CD4-positive, alpha-beta memory T cell (primary cell): ENCODE data around the gene ADSS1. TPM values are rescaled to one million over a fixed set of nuclear protein-coding genes. Genes with fewer than 3 reads are reported as not detected.

Experiments used
- CTCF ChIA-PET: fragments of 350-600 bp; sonication (Branson Sonifier 250); formaldehyde crosslinking; loops from one replicate; lab custom pipeline; 2021; ENCODE audit warnings: inconsistent platforms; ENCODE audit not compliant: partially characterized antibody; lab: Charles Lee
- POLR2A ChIA-PET: fragments of 350-600 bp; sonication (Branson Sonifier 250); formaldehyde crosslinking; loops from one replicate; lab custom pipeline; 2021; ENCODE audit not compliant: partially characterized antibody; lab: Charles Lee
- DNase-seq, 5 donors: peaks; one replicate each; pipeline versions ENCODE4 v3.0.0 to v3.0.0-alpha.2; 2020 to 2022; ENCODE audit warnings: mixed read lengths in 1 of 5
- H3K27ac ChIP-seq: one replicate; pipeline ENCODE4 v1.7.0; 2013; ENCODE audit warnings: low read depth, low read length
- H3K27me3 ChIP-seq: 2 replicates; pipeline ENCODE4 v1.7.0; 2013; ENCODE audit warnings: mild to moderate bottlenecking, low read length, moderate library complexity; ENCODE audit not compliant: insufficient read depth
- H3K36me3 ChIP-seq: 2 replicates; pipeline ENCODE4 v1.7.0; 2013; ENCODE audit warnings: mild to moderate bottlenecking, low read length, moderate library complexity; ENCODE audit not compliant: insufficient read depth
- H3K4me1 ChIP-seq: 2 replicates; pipeline ENCODE4 v1.7.0; 2013; ENCODE audit warnings: mild to moderate bottlenecking, low read length, moderate library complexity; ENCODE audit not compliant: insufficient read depth
- H3K4me3 ChIP-seq, 2 donors: one replicate each; pipeline ENCODE4 v1.7.0; 2013; ENCODE audit warnings: low read length in 2 of 2, mild to moderate bottlenecking in 1 of 2
- H3K9me3 ChIP-seq, 2 donors: one replicate each; pipeline ENCODE4 v1.7.0; 2013; ENCODE audit warnings: low read length in 2 of 2, control low read depth in 1 of 2; ENCODE audit not compliant: control insufficient read depth in 1 of 2
- H3K27ac Mint-ChIP-seq, 7 donors: one replicate each; pipeline ENCODE4 v1.8.0; 2020 to 2021; ENCODE audit warnings: mixed read lengths in 7 of 7, mild to moderate bottlenecking in 6 of 7, inconsistent platforms in 3 of 7, moderate library complexity in 3 of 7
- H3K27me3 Mint-ChIP-seq, 2 donors: one replicate each; pipeline ENCODE4 v1.8.0; 2020 to 2021; ENCODE audit warnings: mixed read lengths in 2 of 2
- H3K36me3 Mint-ChIP-seq, 2 donors: one replicate each; pipeline ENCODE4 v1.8.0; 2020 to 2021; ENCODE audit warnings: mixed read lengths in 2 of 2, inconsistent platforms in 1 of 2, mild to moderate bottlenecking in 1 of 2
- H3K4me1 Mint-ChIP-seq, 4 donors: one replicate each; pipeline ENCODE4 v1.8.0; 2020 to 2021; ENCODE audit warnings: mixed read lengths in 4 of 4, mild to moderate bottlenecking in 1 of 4
- H3K4me3 Mint-ChIP-seq, 8 donors: one replicate each; pipeline ENCODE4 v1.8.0; 2020 to 2021; ENCODE audit warnings: mixed read lengths in 8 of 8, mild to moderate bottlenecking in 7 of 8, moderate library complexity in 6 of 8, inconsistent platforms in 3 of 8
- H3K9me3 Mint-ChIP-seq, 8 donors: one replicate each; pipeline ENCODE4 v1.8.0; 2020 to 2021; ENCODE audit warnings: mixed read lengths in 8 of 8, mild to moderate bottlenecking in 5 of 8, inconsistent platforms in 3 of 8, moderate library complexity in 1 of 8
- intact Hi-C: fragments of 100-400 bp; cut with micrococcal nuclease; formaldehyde crosslinking; loops from one replicate; pipeline ENCODE4 v1.15.1; 2023
- polyA plus RNA-seq, 2 donors: library from polyadenylated mRNA; unstranded; fragments of 300-500 nt; fragmentation: Illumina TruSeq; gene quantifications; one replicate each; pipeline ENCODE4 v1.2.3, GENCODE V29; 2021
- total RNA-seq, 2 experiments: library from RNA; stranded (reverse); gene quantifications; one replicate each; pipeline ENCODE4 v1.2.3, GENCODE V29; 2021

The ADSS1 gene
- total and polyA plus RNA-seq, 4 experiments from 2014 or later, result 0.16 to 1.8 (median 1.5) TPM

GRCh38 chr14:104687601-104688504 is 36.2 kb upstream of the ADSS1 start:
- H3K4me1 Mint-ChIP-seq, result peaks cover 27 to 68% (median 42%) of the 10 kb centered on the region in 4 donors

GRCh38 chr14:104688505-104689108 is 35.4 kb upstream of the ADSS1 start:
- Histone ChIP-seq H3K27ac (peak overlapping the region; percentile 35), H3K4me3 (peak overlapping the region in 1 of 2 donors; percentile 19), H3K36me3 (no peaks in the 10 kb centered on the region), H3K27me3 (no peaks in the 10 kb centered on the region), H3K9me3 (no peaks in the 10 kb centered on the region), H3K4me1 (peaks cover 72% of the 10 kb centered on the region)
- Mint-ChIP-seq H3K27ac (peak overlapping the region in 3 of 7 donors; percentile 42 to 50 (median 46)), H3K4me1 (peaks cover 27 to 70% (median 45%) of the 10 kb centered on the region in 4 donors), H3K9me3 (no peaks in the 10 kb centered on the region), H3K27me3 (no peaks in the 10 kb centered on the region), H3K4me3 (peak overlapping the region; percentile 41 to 69 (median 65)), H3K36me3 (peaks cover 0 to 2% of the 10 kb centered on the region in 2 donors)
- POLR2A ChIA-PET, result interaction anchor here (5.3 kb wide), 1 partner anchor 10 kb away, joined by 56 read pairs; no protein-coding TSS in a partner anchor
- DNase-seq, result peak in 1 of 5 donors; percentile 40
- CTCF ChIA-PET, result interaction anchor here (3.4 kb wide), 1 partner anchor 21 kb away, joined by 8 read pairs; no protein-coding TSS in a partner anchor
- intact Hi-C loops, result loop anchor here (1.0 to 5.0 kb wide), 3 partner anchors 11 to 64 kb away; partner anchors contain the start of gene SIVA1

More at GRCh38 chr14:104687601-104688504, 36.2 kb upstream of the ADSS1 start:
- intact Hi-C loops, result loop anchor here (5.0 kb wide), 1 partner anchor 64 kb away; the partner anchor contains the start of gene SIVA1
- Histone ChIP-seq H3K27ac (peak overlapping the region; percentile 21), H3K27me3 (no peaks in the 10 kb centered on the region), H3K4me1 (peaks cover 65% of the 10 kb centered on the region), H3K9me3 (no peaks in the 10 kb centered on the region), H3K4me3 (no peak overlapping the region), H3K36me3 (no peaks in the 10 kb centered on the region)
- ChIA-PET POLR2A (interaction anchor here (0.6 to 5.3 kb wide), 4 partner anchors 10 to 65 kb away, joined by 4 to 56 read pairs (median 4); partner anchors contain the start of gene SIVA1), CTCF (interaction anchor here (1.0 to 3.4 kb wide), 2 partner anchors 21 kb away, joined by 4 to 8 read pairs; no protein-coding TSS in a partner anchor)
- peaks cover 0 to 2% of the 10 kb centered on the region in 2 donors for H3K36me3 Mint-ChIP-seq
- peak overlapping the region in 6 of 7 donors; percentile 50 to 86 (median 69) for H3K27ac Mint-ChIP-seq
- H3K27me3 Mint-ChIP-seq, result no peaks in the 10 kb centered on the region
- H3K4me3 Mint-ChIP-seq, result peak overlapping the region; percentile 6 to 72 (median 66)
- H3K9me3 Mint-ChIP-seq, result no peaks in the 10 kb centered on the region
- no peak for DNase-seq

DNA sequence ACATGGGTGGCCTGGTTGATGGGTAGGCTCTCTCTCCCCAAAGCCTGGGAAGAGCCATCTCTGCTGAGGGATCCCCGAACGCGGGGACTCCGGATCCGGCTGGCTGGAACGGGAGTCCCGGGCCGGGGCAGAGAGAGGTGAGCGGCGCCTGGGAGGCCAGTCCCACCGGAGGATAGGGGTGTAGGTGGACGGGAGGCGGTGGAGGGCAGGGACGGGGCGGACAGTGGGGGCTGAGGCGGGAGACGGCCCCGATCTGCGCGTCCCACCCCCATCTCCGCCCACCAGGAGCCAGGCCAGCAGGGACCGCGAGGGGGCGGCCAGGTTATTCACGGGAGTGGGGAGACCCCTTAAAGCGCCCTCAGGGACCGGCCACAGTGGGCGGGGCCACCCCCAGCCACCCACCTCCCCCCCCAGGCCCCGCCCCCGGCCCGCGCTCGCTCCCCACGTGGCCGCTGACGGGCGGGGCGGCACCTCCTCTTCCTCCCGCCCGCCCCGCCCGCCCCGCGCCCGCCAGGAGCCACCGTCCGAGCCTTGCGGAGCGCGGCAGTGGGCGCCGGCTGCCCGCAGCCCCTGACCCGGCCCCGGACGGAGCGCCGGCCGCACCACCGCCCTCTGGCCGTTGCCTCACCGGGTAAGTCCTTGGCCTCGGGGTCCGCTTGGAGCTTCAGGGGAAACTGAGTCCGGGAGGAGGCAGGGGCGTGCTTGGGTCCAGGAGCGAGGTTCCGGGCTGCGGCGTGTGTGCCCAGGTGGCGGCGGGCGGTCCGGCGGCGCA is 34.7 kb upstream of the ADSS1 start, which contains the start of gene INF2:
Gene INF2, plus strand, starts transcription at position 510 of the 772 bp plus-strand sequence. CDS start 11,748 bp downstream, outside the sequence.
- Mint-ChIP-seq H3K4me1 (peaks cover 29 to 68% (median 48%) of the 10 kb centered on the region in 4 donors), H3K4me3 (peak within 1 kb of the TSS; percentile 54 to 84 (median 82)), H3K36me3 (peaks cover 0 to 2% of the 10 kb centered on the region in 2 donors), H3K9me3 (no peaks in the 10 kb centered on the region), H3K27me3 (no peaks in the 10 kb centered on the region), H3K27ac (peak within 1 kb of the TSS in 6 of 7 donors; percentile 26 to 66 (median 44))
- POLR2A ChIA-PET, result interaction anchor here (1.0 to 5.3 kb wide), 4 partner anchors 11 to 63 kb away, joined by 3 to 56 read pairs (median 3); partner anchors contain the start of gene SIVA1
- intact Hi-C loops, result loop anchor here (1.0 to 5.0 kb wide), 3 partner anchors 12 to 63 kb away; partner anchors contain the start of gene SIVA1
- peak within 1 kb of the TSS; percentile 54 to 57 for H3K4me3 ChIP-seq
- no peaks in the 10 kb centered on the region for H3K27me3 ChIP-seq
- H3K36me3 ChIP-seq, result no peaks in the 10 kb centered on the region
- H3K27ac ChIP-seq, result peak within 1 kb of the TSS; percentile 59
- CTCF ChIA-PET, result interaction anchor here (0.9 to 3.4 kb wide), 2 partner anchors 16 to 20 kb away, joined by 3 to 8 read pairs; no protein-coding TSS in a partner anchor
- no peaks in the 10 kb centered on the region for H3K9me3 ChIP-seq
- peaks cover 79% of the 10 kb centered on the region for H3K4me1 ChIP-seq
- peak; percentile 35 to 57 (median 45) for DNase-seq

GRCh38 chr14:104689881-104690711 is 33.9 kb upstream of the ADSS1 start:
- Histone ChIP-seq H3K36me3 (no peaks in the 10 kb centered on the region), H3K27me3 (no peaks in the 10 kb centered on the region), H3K9me3 (no peaks in the 10 kb centered on the region), H3K4me1 (peaks cover 83% of the 10 kb centered on the region), H3K27ac (peak overlapping the region; percentile 59), H3K4me3 (peak overlapping the region; percentile 54 to 57)
- intact Hi-C loops, result loop anchor here (1.0 to 5.0 kb wide), 3 partner anchors 13 to 62 kb away; partner anchors contain the start of gene SIVA1
- H3K4me3 Mint-ChIP-seq, result peak overlapping the region; percentile 76 to 84 (median 82)
- peaks cover 0 to 5% of the 10 kb centered on the region in 2 donors for H3K36me3 Mint-ChIP-seq
- no peaks in the 10 kb centered on the region for H3K9me3 Mint-ChIP-seq
- H3K27ac Mint-ChIP-seq, result peak overlapping the region in 5 of 7 donors; percentile 26 to 66 (median 42)
- ChIA-PET POLR2A (interaction anchor here (1.0 to 5.3 kb wide), 4 partner anchors 12 to 62 kb away, joined by 3 to 56 read pairs (median 3); partner anchors contain the start of gene SIVA1), CTCF (interaction anchor here (0.9 to 3.4 kb wide), 4 partner anchors 12 to 24 kb away, joined by 3 to 11 read pairs (median 6); no protein-coding TSS in a partner anchor)
- peak in 1 of 5 donors; percentile 41 for DNase-seq
- H3K4me1 Mint-ChIP-seq, result peaks cover 30 to 68% (median 48%) of the 10 kb centered on the region in 4 donors
- no peaks in the 10 kb centered on the region for H3K27me3 Mint-ChIP-seq

- CTCF ChIA-PET, result interaction anchor here (1.8 to 3.4 kb wide), 3 partner anchors 13 to 25 kb away, joined by 4 to 11 read pairs (median 8); no protein-coding TSS in a partner anchor
- H3K9me3 ChIP-seq, result no peaks in the 10 kb centered on the region
- H3K36me3 Mint-ChIP-seq, result peaks cover 0 to 10% of the 10 kb centered on the region in 2 donors
- H3K27ac ChIP-seq, result peak overlapping the region; percentile 59
- H3K27me3 Mint-ChIP-seq, result no peaks in the 10 kb centered on the region
- H3K4me3 Mint-ChIP-seq, result peak overlapping the region; percentile 76 to 84 (median 82)
- peak in 1 of 5 donors; percentile 47 for DNase-seq
- peak overlapping the region in 1 of 2 donors; percentile 54 for H3K4me3 ChIP-seq
- peaks cover 89% of the 10 kb centered on the region for H3K4me1 ChIP-seq
- peaks cover 32 to 71% (median 52%) of the 10 kb centered on the region in 4 donors for H3K4me1 Mint-ChIP-seq
- H3K36me3 ChIP-seq, result no peaks in the 10 kb centered on the region
- H3K27ac Mint-ChIP-seq, result peak overlapping the region; percentile 35 to 95 (median 79)
- POLR2A ChIA-PET, result interaction anchor here (1.1 to 5.3 kb wide), 3 partner anchors 13 to 62 kb away, joined by 3 to 56 read pairs (median 4); partner anchors contain the start of gene SIVA1
- no peaks in the 10 kb centered on the region for H3K9me3 Mint-ChIP-seq
- intact Hi-C loops, result no loop called here
- no peaks in the 10 kb centered on the region for H3K27me3 ChIP-seq
Measured at GRCh38 chr14:104690861-104691455, 33.1 kb upstream of the ADSS1 start.
